H1 (cell line): Measurements from ENCODE around the gene PTBP1.

Experiments used
- POLR2A ChIP-seq, 2 experiments: IDR thresholded peaks; 1 replicate in 1 of 2; 2 replicates in 1 of 2; pipeline ENCODE4 v1.6.1; 2011; ENCODE audit warnings: low read depth in 2 of 2, low read length in 2 of 2, mild to moderate bottlenecking in 2 of 2; ENCODE audit errors: control extremely low read depth in 1 of 2
- POLR2AphosphoS5 ChIP-seq: IDR thresholded peaks from 2 replicates; pipeline ENCODE4 v1.6.1; 2011; ENCODE audit warnings: low read depth, low read length
- RFX5 ChIP-seq: IDR thresholded peaks from 2 replicates; pipeline ENCODE4 v1.6.1; 2011; ENCODE audit warnings: low read depth, low read length, improper control_type of control experiment, borderline replicate concordance
- SP1 ChIP-seq: IDR thresholded peaks from 2 replicates; pipeline ENCODE4 v1.6.1; 2011; ENCODE audit warnings: low read depth, low read length
- TCF12 ChIP-seq: IDR thresholded peaks from 2 replicates; pipeline ENCODE4 v1.6.1; 2011; ENCODE audit warnings: low read depth, mild to moderate bottlenecking, low read length
- TF ChIP-seq, protein P1 (sequence below), 3 experiments: IDR thresholded peaks; 1 replicate in 2 of 3; 2 replicates in 1 of 3; pipeline versions ENCODE4 v1.5.1 to v1.6.1; 2011; ENCODE audit warnings: low read length in 3 of 3, mild to moderate bottlenecking in 3 of 3, inconsistent platforms in 2 of 3, low read depth in 1 of 3, moderate library complexity in 1 of 3; ENCODE audit not compliant: insufficient read depth in 1 of 3; ENCODE audit errors: control extremely low read depth in 1 of 3
- TF ChIP-seq, protein P2 (sequence below): IDR thresholded peaks from 2 replicates; pipeline ENCODE4 v1.6.1; 2011; ENCODE audit warnings: low read length, improper control_type of control experiment
- TF ChIP-seq, protein P3 (sequence below): IDR thresholded peaks from 2 replicates; pipeline ENCODE4 v1.6.1; 2011; ENCODE audit warnings: low read depth, mild to moderate bottlenecking, low read length; ENCODE audit not compliant: insufficient read depth

DNA sequence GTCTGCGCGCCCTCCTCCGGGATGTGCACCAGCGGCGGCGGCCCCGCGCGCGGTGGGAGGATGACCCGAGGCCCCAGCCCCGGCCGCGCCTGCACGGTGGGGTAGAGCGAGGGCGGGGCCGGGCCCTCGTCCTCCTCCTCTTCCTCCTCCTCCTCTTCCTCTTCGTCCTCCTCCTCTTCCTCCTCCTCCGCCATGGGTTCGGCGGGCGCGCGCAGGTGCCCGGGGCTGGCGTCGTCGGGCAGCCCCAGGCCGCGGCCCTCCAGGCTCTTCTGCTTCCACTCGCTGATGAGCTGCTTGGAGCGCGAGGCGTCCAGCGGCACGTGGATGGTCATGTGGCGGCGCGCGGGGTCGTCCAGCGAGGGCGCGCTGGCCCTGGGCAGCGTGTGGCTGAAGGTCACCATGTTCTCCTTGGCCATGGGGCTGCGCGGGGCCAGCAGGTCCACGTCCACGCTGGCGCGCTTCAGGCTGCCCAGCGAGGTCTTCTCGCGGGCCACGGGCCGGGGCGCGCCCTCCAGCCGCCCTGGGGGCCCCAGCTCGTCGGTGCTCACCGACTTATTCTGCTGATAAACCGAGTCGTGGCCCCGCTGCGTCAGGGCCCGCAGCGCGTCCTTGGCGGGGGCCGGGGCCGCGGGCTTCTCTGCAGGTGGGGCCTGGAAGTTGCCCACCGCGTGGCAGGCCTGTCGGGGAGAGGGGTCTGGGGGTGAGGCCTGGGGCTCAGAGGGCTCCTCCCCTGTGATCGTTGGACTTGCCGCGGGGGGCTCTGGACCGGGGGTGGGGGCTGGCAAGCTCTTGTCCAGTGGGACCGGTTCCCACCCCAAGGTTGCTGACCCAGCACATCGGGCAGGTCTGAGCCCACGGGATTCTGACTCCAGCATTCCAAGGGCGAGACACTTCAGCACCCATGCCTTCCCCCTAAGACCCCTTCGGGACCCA, 16.2 kb downstream of the PTBP1 start:
- no peak; a peak in 1 of 3 replicates for TF ChIP-seq POLR2A (IDR thresholded peaks at IDR 0.05; ENCODE audit: control extremely low read depth in 1 of 2, low read depth in 2 of 2, low read length in 2 of 2)
- TF ChIP-seq, protein P1, sequence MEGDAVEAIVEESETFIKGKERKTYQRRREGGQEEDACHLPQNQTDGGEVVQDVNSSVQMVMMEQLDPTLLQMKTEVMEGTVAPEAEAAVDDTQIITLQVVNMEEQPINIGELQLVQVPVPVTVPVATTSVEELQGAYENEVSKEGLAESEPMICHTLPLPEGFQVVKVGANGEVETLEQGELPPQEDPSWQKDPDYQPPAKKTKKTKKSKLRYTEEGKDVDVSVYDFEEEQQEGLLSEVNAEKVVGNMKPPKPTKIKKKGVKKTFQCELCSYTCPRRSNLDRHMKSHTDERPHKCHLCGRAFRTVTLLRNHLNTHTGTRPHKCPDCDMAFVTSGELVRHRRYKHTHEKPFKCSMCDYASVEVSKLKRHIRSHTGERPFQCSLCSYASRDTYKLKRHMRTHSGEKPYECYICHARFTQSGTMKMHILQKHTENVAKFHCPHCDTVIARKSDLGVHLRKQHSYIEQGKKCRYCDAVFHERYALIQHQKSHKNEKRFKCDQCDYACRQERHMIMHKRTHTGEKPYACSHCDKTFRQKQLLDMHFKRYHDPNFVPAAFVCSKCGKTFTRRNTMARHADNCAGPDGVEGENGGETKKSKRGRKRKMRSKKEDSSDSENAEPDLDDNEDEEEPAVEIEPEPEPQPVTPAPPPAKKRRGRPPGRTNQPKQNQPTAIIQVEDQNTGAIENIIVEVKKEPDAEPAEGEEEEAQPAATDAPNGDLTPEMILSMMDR (IDR thresholded peaks at IDR 0.05; ENCODE audit: control extremely low read depth in 1 of 3, insufficient read depth in 1 of 3, low read depth in 1 of 3, low read length in 3 of 3) = no peak
- TF ChIP-seq RFX5 = no peak
- no peak for TF ChIP-seq SP1
- no peak for TF ChIP-seq TCF12
- TF ChIP-seq, protein P2, sequence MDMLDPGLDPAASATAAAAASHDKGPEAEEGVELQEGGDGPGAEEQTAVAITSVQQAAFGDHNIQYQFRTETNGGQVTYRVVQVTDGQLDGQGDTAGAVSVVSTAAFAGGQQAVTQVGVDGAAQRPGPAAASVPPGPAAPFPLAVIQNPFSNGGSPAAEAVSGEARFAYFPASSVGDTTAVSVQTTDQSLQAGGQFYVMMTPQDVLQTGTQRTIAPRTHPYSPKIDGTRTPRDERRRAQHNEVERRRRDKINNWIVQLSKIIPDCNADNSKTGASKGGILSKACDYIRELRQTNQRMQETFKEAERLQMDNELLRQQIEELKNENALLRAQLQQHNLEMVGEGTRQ = no peak
- TF ChIP-seq, protein P3, sequence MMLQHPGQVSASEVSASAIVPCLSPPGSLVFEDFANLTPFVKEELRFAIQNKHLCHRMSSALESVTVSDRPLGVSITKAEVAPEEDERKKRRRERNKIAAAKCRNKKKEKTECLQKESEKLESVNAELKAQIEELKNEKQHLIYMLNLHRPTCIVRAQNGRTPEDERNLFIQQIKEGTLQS = no peak
- no peak; the same call in none of the 2 replicates for TF ChIP-seq POLR2AphosphoS5
